Central memory CD8-positive, alpha-beta T cell (primary cell): ENCODE measurements around the gene ESRRB.

ENCODE experiments used
- ATAC-seq: fragments of 150-1000 bp; cut with Tn5 transposase; replicated peaks from 2 replicates; pipeline ENCODE4 v1.10.0; 2022; ENCODE audit warnings: mild to moderate bottlenecking, moderate FRiP score, moderate number of reproducible peaks; ENCODE audit not compliant: poor library complexity, severe bottlenecking; ENCODE audit errors: extremely low read depth
- DNase-seq, 2 donors: peaks; one replicate each; pipeline ENCODE4 v3.0.0; 2021; ENCODE audit warnings: low spot score in 2 of 2
- H3K27ac Mint-ChIP-seq: one replicate; pipeline ENCODE4 v1.8.0; 2022; ENCODE audit warnings: low read depth, mild to moderate bottlenecking, moderate library complexity, mixed read lengths
- H3K27me3 Mint-ChIP-seq: one replicate; pipeline ENCODE4 v1.8.0; 2022; ENCODE audit warnings: mixed read lengths
- H3K36me3 Mint-ChIP-seq: one replicate; pipeline ENCODE4 v1.8.0; 2022; ENCODE audit warnings: mild to moderate bottlenecking, moderate library complexity, mixed read lengths; ENCODE audit not compliant: insufficient read depth
- H3K4me1 Mint-ChIP-seq: one replicate; pipeline ENCODE4 v1.8.0; 2022; ENCODE audit warnings: mixed read lengths
- H3K4me3 Mint-ChIP-seq: one replicate; pipeline ENCODE4 v1.8.0; 2022; ENCODE audit warnings: mild to moderate bottlenecking, moderate library complexity, mixed read lengths
- H3K9me3 Mint-ChIP-seq: one replicate; pipeline ENCODE4 v1.8.0; 2022; ENCODE audit warnings: mixed read lengths

Gene ESRRB

DNA sequence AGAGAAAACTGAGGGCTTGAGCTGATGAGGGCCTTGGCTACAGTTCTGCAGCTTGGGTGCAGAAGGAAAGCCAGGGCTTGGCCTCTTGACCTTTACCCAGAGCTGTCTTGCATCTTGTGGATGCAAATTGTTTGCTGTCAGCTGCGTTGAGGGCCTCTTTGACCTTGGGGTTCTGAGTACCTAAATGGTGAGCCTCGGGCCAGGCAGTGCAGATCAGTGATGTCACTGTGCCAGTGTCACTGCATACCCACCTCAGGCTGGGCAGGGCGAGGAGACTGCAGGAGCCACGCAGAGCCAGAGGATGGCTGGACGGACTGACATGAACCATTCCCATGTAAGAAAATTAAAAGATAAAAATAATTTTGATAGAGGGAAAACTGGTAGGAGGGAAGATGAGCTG, 18.6 kb downstream of the ESRRB start:
- H3K4me1 Mint-ChIP-seq = no peaks in the 10 kb centered on the region
- H3K9me3 Mint-ChIP-seq = no peaks in the 10 kb centered on the region
- peaks cover 3% of the 10 kb centered on the region for H3K36me3 Mint-ChIP-seq

DNA sequence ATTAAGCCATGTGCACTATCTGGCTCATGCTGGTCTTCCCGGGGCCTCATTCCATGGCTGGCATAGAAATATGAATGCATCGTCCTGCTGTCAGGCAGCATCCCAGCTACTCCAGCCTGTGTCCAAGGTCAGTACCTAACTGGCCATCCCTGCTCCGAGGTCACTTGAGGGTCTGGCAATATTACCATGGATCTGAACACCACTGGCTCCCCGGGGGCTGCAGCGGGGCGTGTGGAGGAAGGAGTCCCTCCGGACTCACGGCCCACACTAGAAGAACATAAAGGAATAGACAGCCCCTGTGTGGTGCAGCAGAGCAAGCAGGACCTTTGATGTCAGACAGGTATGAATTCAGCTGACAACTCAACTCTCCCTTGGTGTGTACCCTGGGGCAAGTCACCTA, 19.2 kb downstream of the ESRRB start:
- Mint-ChIP-seq H3K4me1 (no peaks in the 10 kb centered on the region), H3K27me3 (peaks cover 49% of the 10 kb centered on the region), H3K9me3 (no peaks in the 10 kb centered on the region), H3K27ac (no peak overlapping the region), H3K4me3 (no peak overlapping the region), H3K36me3 (peaks cover 3% of the 10 kb centered on the region)
- DNase-seq = no peak
- ATAC-seq = no peak

More for the DNA sequence above, 18.6 kb downstream of the ESRRB start:
- Mint-ChIP-seq H3K4me3 (no peak overlapping the region), H3K27ac (no peak overlapping the region), H3K27me3 (peaks cover 55% of the 10 kb centered on the region)
- no peak for DNase-seq
- no peak for ATAC-seq

DNA sequence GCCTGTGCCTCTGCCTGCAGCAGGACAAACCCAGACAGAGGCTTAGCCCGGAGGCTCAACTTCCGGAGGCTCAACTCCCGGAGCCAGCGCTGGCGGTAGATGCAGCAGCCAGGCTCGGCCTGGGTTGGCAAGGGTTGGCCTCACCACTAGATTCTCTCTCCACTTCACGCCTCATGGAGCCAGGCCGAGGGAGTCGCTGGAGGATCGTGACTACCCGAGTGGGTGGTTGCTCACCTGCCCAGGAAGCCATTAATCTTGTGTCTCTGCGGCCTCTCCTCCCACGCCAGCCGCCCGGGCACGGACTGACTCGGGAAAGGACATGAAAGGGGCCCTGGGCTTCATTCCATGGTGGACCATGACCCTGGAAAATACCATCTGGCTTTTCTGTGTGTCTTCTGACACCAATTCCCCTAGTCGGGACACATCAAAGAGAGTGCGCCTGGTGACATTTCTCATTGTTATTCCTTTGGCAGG, 20.8 kb downstream of the ESRRB start:
- H3K27me3 Mint-ChIP-seq = peaks cover 41% of the 10 kb centered on the region
- no peak overlapping the region for H3K4me3 Mint-ChIP-seq

DNA sequence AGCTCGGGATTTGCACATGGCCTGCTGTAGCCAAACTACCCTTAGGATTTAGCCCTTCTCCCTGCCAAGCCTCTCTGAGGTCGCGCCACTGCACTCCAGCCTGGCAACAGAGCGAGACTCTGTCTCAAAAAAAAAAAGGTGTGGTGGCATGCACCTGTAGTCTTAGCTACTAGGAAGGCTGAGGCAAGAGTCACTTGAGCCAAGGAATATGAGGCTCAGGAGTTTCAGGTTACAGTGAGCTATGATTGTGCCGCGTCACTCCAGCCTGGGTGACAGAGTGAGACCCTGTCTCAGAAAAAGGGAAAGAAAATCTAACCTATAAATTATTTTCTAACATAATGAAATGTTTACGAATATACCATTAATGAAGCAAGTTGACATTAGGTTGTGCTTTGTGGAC, 29.7 kb downstream of the ESRRB start:
- Mint-ChIP-seq H3K4me3 (no peak overlapping the region), H3K27ac (no peak overlapping the region), H3K9me3 (no peaks in the 10 kb centered on the region), H3K27me3 (peaks cover 54% of the 10 kb centered on the region), H3K4me1 (no peaks in the 10 kb centered on the region), H3K36me3 (no peaks in the 10 kb centered on the region)
- ATAC-seq (no peak), DNase-seq (no peak)

More for the DNA sequence above, 20.8 kb downstream of the ESRRB start:
- DNase-seq (no peak), ATAC-seq (no peak)
- no peaks in the 10 kb centered on the region for H3K9me3 Mint-ChIP-seq
- no peak overlapping the region for H3K27ac Mint-ChIP-seq
- peaks cover 3% of the 10 kb centered on the region for H3K36me3 Mint-ChIP-seq
- no peaks in the 10 kb centered on the region for H3K4me1 Mint-ChIP-seq

DNA sequence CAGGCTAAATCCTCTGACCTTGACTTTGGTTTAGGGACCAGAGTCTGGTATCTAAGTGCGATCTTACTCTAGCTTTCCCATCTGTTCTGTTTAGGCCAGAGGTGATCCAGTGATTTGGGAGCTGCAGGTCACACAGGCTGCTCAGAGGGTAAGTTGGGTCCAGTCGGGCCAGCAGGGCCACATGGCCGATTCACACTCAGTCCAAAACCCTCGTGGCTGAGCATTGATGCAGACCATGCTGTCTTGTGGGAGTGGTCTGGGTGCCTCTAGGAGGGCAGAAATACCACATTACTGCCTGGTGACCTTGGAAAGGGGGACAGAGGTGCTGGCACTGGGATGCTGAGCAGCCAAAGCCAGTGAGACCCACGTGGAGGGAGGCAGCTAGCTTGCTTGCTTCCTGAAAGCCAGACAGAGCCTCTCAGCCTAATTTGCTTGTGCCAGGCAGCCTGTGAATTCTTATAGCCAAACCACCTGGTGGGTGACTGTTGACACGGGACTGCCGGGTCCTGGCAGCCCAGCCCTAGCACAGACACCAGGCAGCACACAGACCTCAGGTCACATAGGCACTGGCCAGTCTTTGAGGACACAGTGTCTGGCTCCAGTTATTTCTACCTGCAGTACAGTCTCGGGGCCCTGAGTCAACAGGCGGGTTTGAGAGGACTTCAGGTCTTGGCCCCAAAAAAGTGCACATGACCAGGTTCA, 31.7 kb downstream of the ESRRB start:
- H3K27me3 Mint-ChIP-seq = peaks cover 56% of the 10 kb centered on the region
- no peaks in the 10 kb centered on the region for H3K36me3 Mint-ChIP-seq
- no peak for ATAC-seq

DNA sequence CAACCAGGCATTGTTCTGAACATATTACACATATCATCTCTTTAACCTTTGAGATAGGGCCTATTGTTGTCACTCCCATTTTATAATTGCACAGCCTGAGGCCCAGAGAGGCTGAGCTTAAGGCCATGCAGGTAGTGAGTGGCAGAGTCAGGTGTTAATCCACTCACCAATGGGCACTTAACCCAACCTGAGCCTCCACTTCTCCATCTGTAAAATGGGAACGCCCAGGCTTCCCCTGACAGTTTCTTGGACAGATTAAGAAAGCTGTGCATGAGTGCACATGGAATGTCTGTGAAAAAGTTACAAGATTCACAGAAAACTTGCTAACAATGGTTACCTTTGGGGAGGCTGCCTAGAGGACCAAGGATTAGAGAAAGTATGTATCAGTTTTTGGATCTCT, 32.9 kb downstream of the ESRRB start:
- DNase-seq (no peak), ATAC-seq (no peak)

More for the DNA sequence above, 31.7 kb downstream of the ESRRB start:
- no peak for DNase-seq
- Mint-ChIP-seq H3K9me3 (no peaks in the 10 kb centered on the region), H3K4me1 (no peaks in the 10 kb centered on the region), H3K27ac (no peak overlapping the region), H3K4me3 (no peak overlapping the region)

DNA sequence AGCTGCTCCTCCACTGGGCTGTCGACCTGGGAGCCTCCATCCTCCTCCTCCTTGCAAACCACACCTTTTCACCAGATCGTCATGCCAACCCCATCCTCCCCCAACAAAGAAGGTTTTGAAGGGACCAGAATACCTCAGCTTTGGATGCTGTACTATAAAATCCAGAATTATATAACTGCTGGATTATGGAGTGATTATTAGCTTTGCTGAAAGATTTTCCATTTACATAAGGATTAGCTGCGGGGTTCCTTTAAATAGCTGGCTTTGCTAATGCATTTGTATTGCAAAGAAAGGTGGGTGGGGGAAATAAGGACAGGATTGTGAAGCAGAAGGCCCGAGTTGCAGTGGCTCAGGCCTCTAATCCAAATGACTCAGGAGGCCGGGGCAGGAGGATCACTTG, 36.6 kb downstream of the ESRRB start:
- H3K4me3 Mint-ChIP-seq = no peak overlapping the region
- H3K27ac Mint-ChIP-seq = no peak overlapping the region
- peaks cover 4% of the 10 kb centered on the region for H3K4me1 Mint-ChIP-seq
- H3K27me3 Mint-ChIP-seq = peaks cover 60% of the 10 kb centered on the region
- H3K36me3 Mint-ChIP-seq = no peaks in the 10 kb centered on the region
- DNase-seq (no peak), ATAC-seq (no peak)
- H3K9me3 Mint-ChIP-seq = no peaks in the 10 kb centered on the region

More for the DNA sequence above, 32.9 kb downstream of the ESRRB start:
- Mint-ChIP-seq H3K4me1 (no peaks in the 10 kb centered on the region), H3K27ac (no peak overlapping the region), H3K4me3 (no peak overlapping the region), H3K36me3 (no peaks in the 10 kb centered on the region), H3K27me3 (peaks cover 56% of the 10 kb centered on the region), H3K9me3 (no peaks in the 10 kb centered on the region)

DNA sequence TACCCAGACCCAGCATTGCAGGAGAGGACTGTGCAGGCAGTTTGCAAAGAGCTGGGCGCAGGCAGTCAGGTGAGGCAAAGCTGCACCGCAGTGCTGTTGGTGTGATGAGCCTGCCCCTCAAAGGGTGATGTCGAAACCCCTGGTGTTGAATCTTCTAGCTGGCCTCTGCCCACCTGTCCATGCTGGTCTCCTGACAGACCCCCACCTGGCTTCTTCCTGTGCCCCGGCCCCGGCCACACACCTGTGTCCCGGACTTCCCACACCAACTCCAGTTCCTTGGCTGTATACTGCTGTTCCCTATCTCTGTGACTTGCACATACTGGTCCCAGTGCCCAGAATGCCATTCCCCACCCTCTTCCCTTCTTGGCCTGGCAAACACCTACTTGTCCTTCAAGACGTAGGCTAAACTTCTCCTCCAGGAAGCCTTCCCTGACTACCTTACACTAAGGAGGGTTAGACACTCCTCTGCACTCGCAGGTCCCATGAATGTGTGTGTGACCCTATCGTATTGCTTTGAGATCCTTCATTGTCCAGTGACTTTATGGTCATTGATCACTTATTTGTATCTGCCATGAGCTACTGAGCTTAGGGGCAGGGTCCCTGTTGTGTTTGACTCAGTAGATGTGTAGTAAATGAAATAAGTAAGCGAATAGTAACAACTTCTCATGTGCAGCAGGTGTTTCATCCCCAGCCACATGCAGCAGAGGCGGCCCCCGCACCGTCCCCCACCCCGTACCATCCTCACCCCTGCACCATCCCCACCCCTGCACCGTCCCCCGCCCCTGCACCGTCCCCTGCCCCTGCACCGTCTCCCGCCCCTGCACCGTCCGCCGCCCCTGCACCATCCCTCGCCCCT, 37.4 kb downstream of the ESRRB start:
- DNase-seq (no peak), ATAC-seq (no peak)
- no peaks in the 10 kb centered on the region for H3K9me3 Mint-ChIP-seq
- no peak overlapping the region for H3K27ac Mint-ChIP-seq
- no peaks in the 10 kb centered on the region for H3K36me3 Mint-ChIP-seq
- peaks cover 4% of the 10 kb centered on the region for H3K4me1 Mint-ChIP-seq
- H3K4me3 Mint-ChIP-seq = no peak overlapping the region
- peaks cover 67% of the 10 kb centered on the region for H3K27me3 Mint-ChIP-seq

DNA sequence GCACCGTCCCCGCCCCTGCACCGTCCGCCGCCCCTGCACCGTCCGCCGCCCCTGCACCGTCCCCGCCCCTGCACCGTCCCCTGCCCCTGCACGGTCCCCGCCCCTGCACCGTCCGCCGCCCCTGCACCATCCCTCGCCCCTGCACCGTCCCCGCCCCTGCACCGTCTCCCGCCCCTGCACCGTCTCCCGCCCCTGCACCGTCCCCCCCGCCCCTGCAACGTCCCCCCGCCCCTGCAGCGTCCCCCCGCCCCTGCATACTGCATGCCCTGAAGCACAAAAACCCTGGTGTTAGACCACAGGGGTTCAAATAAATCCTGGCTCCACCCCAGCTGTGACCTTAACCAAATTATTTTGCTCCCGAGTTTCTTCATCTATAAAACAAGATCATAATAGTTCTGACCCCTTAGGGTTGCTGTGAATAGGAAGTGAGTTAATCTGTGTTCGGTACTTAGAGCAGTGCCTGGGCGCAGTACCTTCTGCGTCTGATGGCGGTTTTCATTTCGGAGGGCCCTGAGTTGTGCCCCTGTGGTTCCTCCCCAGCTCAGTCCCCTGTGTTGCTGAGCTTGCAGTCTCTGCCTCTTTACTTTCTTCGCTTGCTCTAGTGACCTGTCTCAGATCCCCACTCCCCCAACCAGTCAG, 38.1 kb downstream of the ESRRB start:
- Mint-ChIP-seq H3K27me3 (peaks cover 72% of the 10 kb centered on the region), H3K36me3 (no peaks in the 10 kb centered on the region), H3K4me3 (no peak overlapping the region)

DNA sequence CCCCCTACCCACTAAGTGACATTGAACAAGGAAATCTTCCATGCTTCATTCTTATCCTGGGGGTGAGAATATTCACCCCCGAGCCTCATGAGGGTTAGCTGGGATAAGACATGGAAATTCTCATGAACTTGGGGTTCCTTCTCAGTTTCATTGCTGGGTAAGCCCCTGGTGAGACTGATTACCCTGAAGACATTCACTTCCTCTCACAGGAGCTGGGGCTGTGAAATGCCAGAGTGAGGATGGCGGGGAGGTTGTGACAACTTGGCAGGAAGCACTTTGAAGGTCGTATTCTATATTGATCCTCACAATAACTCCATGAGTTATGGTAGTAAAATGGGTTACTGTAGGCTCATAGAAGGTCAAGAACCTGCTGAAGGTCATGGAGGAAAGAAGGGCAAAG, 43.5 kb downstream of the ESRRB start:
- H3K9me3 Mint-ChIP-seq = no peaks in the 10 kb centered on the region
- no peak overlapping the region for H3K27ac Mint-ChIP-seq
- peaks cover under 1% of the 10 kb centered on the region for H3K4me1 Mint-ChIP-seq
- H3K4me3 Mint-ChIP-seq = no peak overlapping the region
- peaks cover 65% of the 10 kb centered on the region for H3K27me3 Mint-ChIP-seq
- ATAC-seq (no peak), DNase-seq (no peak)
- no peaks in the 10 kb centered on the region for H3K36me3 Mint-ChIP-seq

More for the DNA sequence above, 38.1 kb downstream of the ESRRB start:
- H3K9me3 Mint-ChIP-seq = no peaks in the 10 kb centered on the region
- no peak overlapping the region for H3K27ac Mint-ChIP-seq
- ATAC-seq (no peak), DNase-seq (no peak)
- peaks cover 4% of the 10 kb centered on the region for H3K4me1 Mint-ChIP-seq

DNA sequence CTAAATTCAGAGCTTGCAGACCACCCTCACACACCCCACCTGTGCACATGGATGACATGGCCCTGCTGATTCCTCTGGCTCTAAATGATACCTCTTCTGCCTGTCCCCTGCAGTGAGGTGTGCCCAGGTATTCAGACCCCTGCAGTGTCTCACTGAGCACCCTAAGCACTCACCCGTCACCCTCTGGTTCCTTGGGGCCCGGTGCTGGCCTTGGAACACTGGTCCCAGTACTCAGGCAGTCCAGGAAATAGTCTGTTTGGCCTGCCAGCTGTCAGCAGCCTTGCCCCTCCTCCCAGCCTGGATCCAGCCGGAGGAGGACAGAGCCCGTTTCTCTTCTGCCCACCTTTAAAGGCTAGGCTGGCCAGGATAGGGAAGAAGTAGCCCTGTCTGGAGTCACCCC, 44.9 kb downstream of the ESRRB start:
- H3K4me1 Mint-ChIP-seq = no peaks in the 10 kb centered on the region
- H3K36me3 Mint-ChIP-seq = no peaks in the 10 kb centered on the region
- no peaks in the 10 kb centered on the region for H3K9me3 Mint-ChIP-seq
- ATAC-seq (no peak), DNase-seq (no peak)
- no peak overlapping the region for H3K4me3 Mint-ChIP-seq
- peaks cover 65% of the 10 kb centered on the region for H3K27me3 Mint-ChIP-seq
- H3K27ac Mint-ChIP-seq = no peak overlapping the region

DNA sequence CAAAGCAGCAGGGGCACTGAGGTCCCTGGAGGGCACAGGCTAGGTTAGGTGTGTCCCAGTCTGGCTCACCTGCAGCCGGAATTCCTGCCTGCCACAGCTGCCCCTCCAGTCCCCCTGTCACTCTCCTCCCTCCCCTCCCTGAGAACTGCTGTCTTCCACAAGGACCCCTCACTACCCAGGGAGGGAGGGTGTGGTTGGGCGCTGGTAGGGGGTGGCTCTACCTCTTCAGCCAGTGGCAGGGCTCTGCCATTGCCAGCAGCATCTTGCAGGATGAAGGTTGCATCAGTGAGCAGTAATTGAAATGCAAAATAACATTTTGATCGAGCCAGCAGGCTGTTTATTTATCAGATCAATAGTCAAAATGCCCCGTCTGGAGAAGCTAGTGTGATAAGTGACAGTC, 45.7 kb downstream of the ESRRB start:
- DNase-seq = no peak
- H3K4me1 Mint-ChIP-seq = no peaks in the 10 kb centered on the region
- H3K36me3 Mint-ChIP-seq = no peaks in the 10 kb centered on the region
- H3K4me3 Mint-ChIP-seq = no peak overlapping the region
- H3K27ac Mint-ChIP-seq = no peak overlapping the region
- ATAC-seq = no peak
- peaks cover 65% of the 10 kb centered on the region for H3K27me3 Mint-ChIP-seq
- no peaks in the 10 kb centered on the region for H3K9me3 Mint-ChIP-seq
